Lower leg skin (tissue), 4 donors: Measurements from ENCODE around the gene NR1D1. TPM values are rescaled to one million over a fixed set of nuclear protein-coding genes. Genes with fewer than 3 reads are reported as not detected.

Experiments
- DNase-seq, 2 donors: peaks; one replicate each; pipeline ENCODE4 v3.0.0-alpha.2; 2019; ENCODE audit warnings: low spot score in 2 of 2
- H3K4me3 ChIP-seq: fragments of 200-600 bp; sonication (generic); 2 replicates; pipeline ENCODE4 v1.5.1; 2017; ENCODE audit warnings: mild to moderate bottlenecking, low read depth; ENCODE audit not compliant: poor library complexity, severe bottlenecking
- CTCF ChIP-seq, 3 donors: fragments of 450-650 bp; IDR thresholded peaks; one replicate each; pipeline ENCODE4 v1.5.1; 2016; ENCODE audit warnings: antibody characterized with exemption in 3 of 3, mild to moderate bottlenecking in 3 of 3, moderate library complexity in 2 of 3
- POLR2A ChIP-seq, 2 donors: fragments of 450-650 bp; IDR thresholded peaks; one replicate each; pipeline ENCODE4 v1.6.1; 2016 to 2017; ENCODE audit warnings: antibody characterized with exemption in 2 of 2, mild to moderate bottlenecking in 1 of 2, moderate library complexity in 1 of 2
- WGBS, 2 donors: methylation state at CpG; one replicate each; pipeline ENCODE4 v1.1.5; 2018; 5-methylcytosine and 5-hydroxymethylcytosine counted together
- intact Hi-C: fragments of 100-400 bp; cut with DNase I; formaldehyde crosslinking; loops from one replicate; pipeline ENCODE4 v1.15.0; 2023; ENCODE audit warnings: low total_unique reads
- total RNA-seq, 4 donors: library from RNA; depleted of rRNA; stranded (reverse); fragments of >200 nt; gene quantifications; one replicate each; pipeline ENCODE4 v1.1.0, GENCODE V29; 2016

The NR1D1 gene
- total RNA-seq, 4 donors from 2014 or later = 111 to 194 (median 148) TPM

GRCh38 chr17:40068917-40069750 lies 31.3 kb downstream of the NR1D1 start:
- intact Hi-C loops = no loop called here
- 1 to 3% methylated on average over 12 to 13 of the region's 14 CpGs for WGBS, 2 donors
- DNase-seq = peak; percentile 93 to 98
- no peak overlapping the region for H3K4me3 ChIP-seq
- no peak for TF ChIP-seq POLR2A (IDR thresholded peaks at IDR 0.05)
- no peak for TF ChIP-seq CTCF (IDR thresholded peaks at IDR 0.05)

GRCh38 chr17:40068584-40068916 lies 31.8 kb downstream of the NR1D1 start:
- intact Hi-C loops = no loop called here
- TF ChIP-seq CTCF (IDR thresholded peaks at IDR 0.05) (no peak), POLR2A (IDR thresholded peaks at IDR 0.05) (no peak)
- H3K4me3 ChIP-seq = no peak overlapping the region
- DNase-seq = no peak
- WGBS, 2 donors = 5 to 7% methylated on average over 5 of the region's 5 CpGs

- intact Hi-C loops = no loop called here
- WGBS, 2 donors = 38% methylated on average over 4 of the region's 4 CpGs
- no peak overlapping the region for H3K4me3 ChIP-seq
- TF ChIP-seq CTCF (IDR thresholded peaks at IDR 0.05) = no peak
- no peak for TF ChIP-seq POLR2A (IDR thresholded peaks at IDR 0.05)
- DNase-seq = no peak
Observed at GRCh38 chr17:40068129-40068581, 32.2 kb downstream of the NR1D1 start.

- intact Hi-C loops = no loop called here
Observed at GRCh38 chr17:40067710-40068109, 32.7 kb downstream of the NR1D1 start.

GRCh38 chr17:40065769-40066510 lies 34.4 kb downstream of the NR1D1 start:
- WGBS, 2 donors = 60 to 72% methylated on average over 9 to 11 of the region's 11 CpGs
- H3K4me3 ChIP-seq = no peak overlapping the region
- no peak for TF ChIP-seq CTCF (IDR thresholded peaks at IDR 0.05)
- TF ChIP-seq POLR2A (IDR thresholded peaks at IDR 0.05) = no peak
- intact Hi-C loops = no loop called here
- DNase-seq = no peak

More at GRCh38 chr17:40067710-40068109, 32.7 kb downstream of the NR1D1 start:
- 94 to 95% methylated on average over 7 of the region's 7 CpGs for WGBS, 2 donors
- H3K4me3 ChIP-seq = no peak overlapping the region
- DNase-seq = no peak
- TF ChIP-seq POLR2A (IDR thresholded peaks at IDR 0.05) = no peak
- no peak for TF ChIP-seq CTCF (IDR thresholded peaks at IDR 0.05)
